PC-9 (cell line): ENCODE data around the gene LINGO1. TPM values are rescaled to one million over a fixed set of nuclear protein-coding genes. Genes with fewer than 3 reads are reported as not detected.
A peak's percentile ranks its signal among the peaks of the same experiment; 100 is the strongest.

Experiments used
- BruUV-seq: library from RNA; stranded (reverse); fragments of 400-500 nt; replicated peaks from 2 replicates; lab custom pipeline; 2021; lab: Mats Ljungman, UMichigan
- CTCF ChIA-PET: fragments of 300-600 bp; sonication (Branson Sonifier 250); formaldehyde crosslinking; loops from one replicate; lab custom pipeline; 2022; ENCODE audit warnings: antibody characterized with exemption; lab: Charles Lee
- POLR2A ChIA-PET: fragments of 300-600 bp; sonication (Branson Sonifier 250); formaldehyde crosslinking; loops from one replicate; lab custom pipeline; 2022; ENCODE audit warnings: antibody characterized with exemption; ENCODE audit not compliant: unreplicated experiment; lab: Charles Lee
- DNase-seq, 2 experiments: peaks; one replicate each; pipeline versions ENCODE4 v3.0.0 to v3.0.0-alpha.2; 2015 to 2022; ENCODE audit warnings: mixed read lengths in 1 of 2
- H2AFZ ChIP-seq: fragments of 200-600 bp; sonication (generic); 2 replicates; pipeline ENCODE4 v1.8.1; 2017; ENCODE audit warnings: antibody characterized with exemption
- H3F3A ChIP-seq: fragments of 200-600 bp; sonication (generic); 2 replicates; pipeline ENCODE4 v1.8.1; 2017; ENCODE audit warnings: antibody characterized with exemption, mild to moderate bottlenecking, low read depth; ENCODE audit not compliant: insufficient read depth
- H3K27ac ChIP-seq: fragments of 200-600 bp; sonication (generic); 2 replicates; pipeline ENCODE4 v1.6.1; 2016; ENCODE audit warnings: mixed run types
- H3K27me3 ChIP-seq: fragments of 200-600 bp; sonication (generic); 2 replicates; pipeline ENCODE4 v1.6.1; 2016; ENCODE audit warnings: low read depth, mixed run types; ENCODE audit not compliant: insufficient read depth
- H3K36me3 ChIP-seq: fragments of 200-600 bp; sonication (generic); 2 replicates; pipeline ENCODE4 v1.6.1; 2016; ENCODE audit warnings: low read depth, mixed run types
- H3K4me1 ChIP-seq: fragments of 200-600 bp; sonication (generic); replicated peaks from 2 replicates; pipeline ENCODE4 v1.6.1; 2016; ENCODE audit warnings: mixed run types; ENCODE audit not compliant: insufficient read depth
- H3K4me2 ChIP-seq: fragments of 200-600 bp; sonication (generic); 2 replicates; pipeline ENCODE4 v1.6.1; 2017; ENCODE audit warnings: mixed run types
- H3K4me3 ChIP-seq: fragments of 200-600 bp; sonication (generic); 2 replicates; pipeline ENCODE4 v1.6.1; 2016; ENCODE audit warnings: mixed run types
- H3K79me2 ChIP-seq: fragments of 200-600 bp; sonication (generic); 2 replicates; pipeline ENCODE4 v1.6.1; 2017; ENCODE audit warnings: low read depth, mixed run types
- H3K9me2 ChIP-seq: fragments of 200-600 bp; sonication (generic); 2 replicates; pipeline ENCODE4 v1.8.1; 2017; ENCODE audit warnings: mild to moderate bottlenecking; ENCODE audit not compliant: insufficient read depth
- H3K9me3 ChIP-seq: fragments of 200-600 bp; sonication (generic); 2 replicates; pipeline ENCODE4 v1.8.1; 2016; ENCODE audit warnings: low read depth; ENCODE audit not compliant: insufficient read depth
- H4K20me1 ChIP-seq: fragments of 200-600 bp; sonication (generic); 2 replicates; pipeline ENCODE4 v1.8.1; 2017; ENCODE audit not compliant: insufficient read depth
- EZH2 ChIP-seq: fragments of 200-600 bp; sonication (generic); IDR thresholded peaks from 2 replicates; pipeline ENCODE4 v1.8.0; 2017; ENCODE audit warnings: antibody characterized with exemption, low read depth
- intact Hi-C: fragments of 100-400 bp; cut with micrococcal nuclease; formaldehyde crosslinking; loops from one replicate; pipeline ENCODE4 v1.10.0; 2022; ENCODE audit not compliant: unreplicated experiment
- total RNA-seq: library from RNA; stranded (reverse); gene quantifications from 2 replicates; pipeline ENCODE4 v1.2.3, GENCODE V29; 2021
- TF ChIP-seq, protein P1 (sequence below): fragments of 200-600 bp; sonication (generic); conservative IDR thresholded peaks from 2 replicates; pipeline ENCODE4 v1.6.1; 2017; ENCODE audit warnings: mixed run types, antibody characterized with exemption, mild to moderate bottlenecking, moderate library complexity

LINGO1 gene
- total RNA-seq, 1 experiment from 2014 or later = not detected

- Histone ChIP-seq H3K9me2 (no peaks in the 10 kb centered on the region), H4K20me1 (no peaks in the 10 kb centered on the region), H3K4me1 (no peaks in the 10 kb centered on the region), H3K36me3 (no peaks in the 10 kb centered on the region), H3F3A (no peaks in the 10 kb centered on the region), H3K79me2 (no peaks in the 10 kb centered on the region), H3K4me2 (no peak overlapping the region), H3K4me3 (no peak overlapping the region), H3K27ac (no peak overlapping the region), H3K9me3 (no peaks in the 10 kb centered on the region), H3K27me3 (peaks cover 17% of the 10 kb centered on the region), H2AFZ (no peak overlapping the region)
- no TSS peak for BruUV-seq
- intact Hi-C loops = no loop called here
- DNase-seq = no peak
- POLR2A ChIA-PET = no interaction called here
- CTCF ChIA-PET = no interaction called here
- TF ChIP-seq, protein P1, sequence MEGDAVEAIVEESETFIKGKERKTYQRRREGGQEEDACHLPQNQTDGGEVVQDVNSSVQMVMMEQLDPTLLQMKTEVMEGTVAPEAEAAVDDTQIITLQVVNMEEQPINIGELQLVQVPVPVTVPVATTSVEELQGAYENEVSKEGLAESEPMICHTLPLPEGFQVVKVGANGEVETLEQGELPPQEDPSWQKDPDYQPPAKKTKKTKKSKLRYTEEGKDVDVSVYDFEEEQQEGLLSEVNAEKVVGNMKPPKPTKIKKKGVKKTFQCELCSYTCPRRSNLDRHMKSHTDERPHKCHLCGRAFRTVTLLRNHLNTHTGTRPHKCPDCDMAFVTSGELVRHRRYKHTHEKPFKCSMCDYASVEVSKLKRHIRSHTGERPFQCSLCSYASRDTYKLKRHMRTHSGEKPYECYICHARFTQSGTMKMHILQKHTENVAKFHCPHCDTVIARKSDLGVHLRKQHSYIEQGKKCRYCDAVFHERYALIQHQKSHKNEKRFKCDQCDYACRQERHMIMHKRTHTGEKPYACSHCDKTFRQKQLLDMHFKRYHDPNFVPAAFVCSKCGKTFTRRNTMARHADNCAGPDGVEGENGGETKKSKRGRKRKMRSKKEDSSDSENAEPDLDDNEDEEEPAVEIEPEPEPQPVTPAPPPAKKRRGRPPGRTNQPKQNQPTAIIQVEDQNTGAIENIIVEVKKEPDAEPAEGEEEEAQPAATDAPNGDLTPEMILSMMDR = no peak
- TF ChIP-seq EZH2 = no peak
Measured at GRCh38 chr15:77571181-77571580, 61.5 kb downstream of the LINGO1 start.

GRCh38 chr15:77569729-77570125 is 63.0 kb downstream of the LINGO1 start:
- POLR2A ChIA-PET = no interaction called here
- CTCF ChIA-PET = no interaction called here
- BruUV-seq = no TSS peak

DNA sequence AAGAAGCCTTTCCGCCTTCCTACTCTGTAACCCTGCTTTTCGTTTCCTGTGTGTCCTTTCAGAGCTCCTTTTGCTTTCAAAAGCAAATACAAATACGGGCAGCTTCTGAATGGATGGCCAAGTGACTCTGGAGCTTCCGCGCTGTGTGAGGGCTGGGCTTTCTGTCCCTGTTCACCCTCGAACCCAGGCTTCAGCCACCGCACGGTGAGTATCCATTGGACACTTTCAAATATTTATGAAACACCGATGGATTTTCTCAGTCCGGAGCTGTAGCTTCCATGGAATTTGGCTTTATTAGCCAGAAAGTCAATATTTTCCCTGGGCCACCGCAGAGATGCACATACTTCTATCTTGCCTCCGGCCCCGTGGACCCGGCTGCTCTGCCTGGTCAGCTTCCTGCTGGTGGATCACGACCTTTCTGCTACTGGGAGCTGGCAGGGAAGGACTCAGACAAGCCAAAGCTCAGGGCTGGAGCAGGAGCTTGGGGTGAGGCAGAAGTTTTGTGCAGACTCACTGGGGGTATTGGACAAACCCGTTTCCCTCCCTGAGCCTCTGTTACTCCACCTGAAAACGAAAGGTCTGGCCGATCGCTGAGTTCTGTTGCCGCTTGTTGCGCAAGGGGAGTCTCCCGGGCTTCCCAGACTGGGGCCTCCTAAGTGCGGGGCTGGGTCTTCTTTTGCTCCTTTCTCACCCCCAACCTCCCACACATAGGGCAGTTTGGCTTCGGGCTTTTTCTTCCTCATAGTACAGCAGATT is 63.6 kb downstream of the LINGO1 start:
- BruUV-seq = no TSS peak
- TF ChIP-seq, protein P1 = no peak
- no peak for TF ChIP-seq EZH2
- POLR2A ChIA-PET = no interaction called here

More at GRCh38 chr15:77569729-77570125, 63.0 kb downstream of the LINGO1 start:
- no peak for DNase-seq
- Histone ChIP-seq H3K4me1 (no peaks in the 10 kb centered on the region), H3K4me3 (no peak overlapping the region), H3K4me2 (no peak overlapping the region), H3K27ac (no peak overlapping the region), H3K79me2 (no peaks in the 10 kb centered on the region), H3K9me2 (no peaks in the 10 kb centered on the region), H4K20me1 (no peaks in the 10 kb centered on the region), H3K9me3 (no peaks in the 10 kb centered on the region), H2AFZ (no peak overlapping the region), H3K36me3 (no peaks in the 10 kb centered on the region), H3K27me3 (peaks cover 26% of the 10 kb centered on the region), H3F3A (no peaks in the 10 kb centered on the region)
- intact Hi-C loops = no loop called here
- TF ChIP-seq EZH2 = no peak
- TF ChIP-seq, protein P1 = no peak

More for the DNA sequence above, 63.6 kb downstream of the LINGO1 start:
- Histone ChIP-seq H3K4me2 (no peak overlapping the region), H3K9me2 (no peaks in the 10 kb centered on the region), H4K20me1 (no peaks in the 10 kb centered on the region), H3K4me3 (no peak overlapping the region), H3K27ac (no peak overlapping the region), H2AFZ (no peak overlapping the region), H3K9me3 (no peaks in the 10 kb centered on the region), H3F3A (no peaks in the 10 kb centered on the region), H3K27me3 (peaks cover 28% of the 10 kb centered on the region), H3K36me3 (no peaks in the 10 kb centered on the region), H3K79me2 (no peaks in the 10 kb centered on the region), H3K4me1 (no peaks in the 10 kb centered on the region)
- peak in 1 of 2 experiments; percentile 15 for DNase-seq
- intact Hi-C loops = no loop called here
- CTCF ChIA-PET = no interaction called here
